GM19035 (cell line): ENCODE data around the gene LGALS4.
"Not testable (repeated sequence)": the region's sequence is repeated elsewhere in the genome, so short reads cannot be mapped to it uniquely, and the experiment has no call there.

Experiments used
- ATAC-seq: cut with Tn5 transposase; IDR thresholded peaks from one replicate; pipeline ENCODE4 v1.9.1; 2021; ENCODE audit not compliant: unreplicated experiment

LGALS4 gene

DNA sequence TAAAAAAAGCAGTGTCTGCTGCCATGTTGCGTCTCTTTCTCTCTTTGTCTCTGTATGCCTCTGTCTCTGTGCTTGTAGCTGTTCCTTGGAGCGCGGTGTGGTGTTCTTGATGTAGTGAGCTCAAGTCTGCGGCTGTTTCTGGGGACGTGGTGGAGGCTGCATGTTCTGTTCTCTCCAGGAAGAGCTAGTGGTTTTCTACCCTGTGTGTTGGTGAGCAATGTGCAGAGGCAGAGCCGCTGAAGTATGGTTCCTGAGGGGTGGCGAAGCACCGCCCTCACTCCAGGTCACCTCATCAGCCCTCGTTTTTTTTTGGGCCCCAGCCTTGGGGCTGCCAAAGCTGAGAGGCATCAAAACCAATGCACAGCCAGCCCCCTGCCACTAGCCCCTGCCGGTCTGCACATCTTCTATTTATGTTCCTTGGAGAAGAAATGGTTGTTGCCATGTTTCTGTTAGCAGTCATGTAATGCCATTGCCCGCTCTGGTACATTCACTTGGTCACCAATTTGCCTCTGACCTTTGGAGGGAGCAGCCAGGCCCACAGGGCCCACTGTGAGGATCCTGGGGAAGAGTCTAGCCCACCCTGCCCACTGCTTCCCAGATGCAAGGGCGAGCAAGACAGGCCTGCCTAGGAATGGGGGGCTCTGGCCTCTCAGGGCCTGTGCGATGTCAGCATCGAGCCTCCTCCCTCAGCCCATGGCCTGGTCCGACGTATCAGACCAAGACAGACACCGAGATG, 29.9 kb upstream of the LGALS4 start:
- no peak for ATAC-seq

DNA sequence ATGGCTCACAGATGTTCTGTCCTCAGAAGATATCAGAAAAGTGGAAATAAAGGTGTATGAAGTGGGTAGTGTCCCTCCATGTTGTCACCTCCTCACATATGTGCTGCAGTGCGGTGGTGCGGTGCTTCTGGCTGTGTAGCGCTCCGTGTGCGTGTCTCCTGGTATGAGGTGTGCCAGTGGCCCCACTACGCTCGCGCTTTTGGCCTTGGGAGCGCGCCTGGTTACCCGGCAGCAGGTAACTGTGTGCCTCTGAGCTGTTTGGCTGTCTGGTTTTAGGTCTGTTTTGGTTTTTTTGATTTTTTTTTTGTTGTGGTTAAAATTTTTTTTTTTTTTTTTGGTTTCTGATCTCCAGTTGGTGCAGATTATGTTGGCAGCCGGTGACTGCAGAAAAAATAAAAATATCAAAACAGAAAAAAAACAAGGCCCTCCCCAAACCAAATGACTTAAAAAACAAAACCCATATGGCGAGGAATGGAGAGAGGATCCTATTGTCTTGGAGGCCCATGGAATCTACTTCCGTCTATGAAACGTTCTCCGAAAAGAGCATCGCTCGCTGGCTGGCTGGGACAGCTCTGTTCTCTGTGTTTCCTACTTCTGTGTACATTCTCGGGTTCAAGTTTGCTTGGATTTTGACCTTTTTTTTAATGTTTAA, 29.2 kb upstream of the LGALS4 start:
- ATAC-seq = no peak

DNA sequence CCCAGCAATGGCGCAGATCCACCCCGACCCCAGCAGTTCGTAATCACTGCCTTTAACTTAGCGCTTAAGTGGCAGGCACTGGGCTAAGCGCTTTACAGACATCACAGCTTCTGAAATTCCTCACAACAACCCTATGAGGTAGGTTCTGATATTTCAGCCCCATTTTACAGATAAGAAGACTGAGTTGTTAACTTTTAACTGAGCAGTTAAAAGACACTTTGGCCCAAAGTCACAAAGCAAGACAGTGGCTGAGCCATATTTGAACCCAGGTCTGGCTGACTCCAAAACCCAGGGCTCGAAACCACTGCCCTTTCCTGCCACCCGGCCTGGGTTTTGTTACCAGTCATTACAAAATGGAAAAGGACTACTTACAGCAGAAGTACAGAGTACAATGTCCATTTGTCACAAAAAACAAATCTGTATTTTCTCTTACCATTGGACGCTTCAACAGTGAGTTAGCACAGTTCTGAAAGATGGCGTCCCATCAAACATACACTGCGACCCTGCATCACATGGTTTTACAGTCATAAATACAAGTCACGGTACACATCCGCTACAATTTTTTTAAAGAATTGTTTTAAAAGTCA, 28.5 kb upstream of the LGALS4 start:
- ATAC-seq = no peak

DNA sequence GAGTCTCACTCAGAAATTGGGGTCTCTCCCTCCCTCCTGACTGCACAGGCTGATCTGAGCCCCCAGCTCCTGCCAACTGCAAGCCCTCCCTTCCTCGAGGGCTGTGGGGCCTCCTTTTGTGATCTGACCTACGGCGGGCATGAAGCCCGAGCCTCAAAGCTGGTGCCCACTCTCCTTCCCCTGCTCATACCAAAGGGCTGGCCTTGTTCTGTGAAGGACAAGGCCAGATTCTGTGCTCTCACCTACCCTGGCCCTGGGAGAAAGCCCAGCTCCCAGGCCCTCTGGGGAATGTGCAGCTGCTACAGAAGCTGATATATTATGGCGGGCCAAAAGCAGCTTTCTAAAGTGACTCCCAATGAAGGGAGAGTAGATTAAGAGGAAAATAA, 27.8 kb upstream of the LGALS4 start:
- ATAC-seq = no peak

DNA sequence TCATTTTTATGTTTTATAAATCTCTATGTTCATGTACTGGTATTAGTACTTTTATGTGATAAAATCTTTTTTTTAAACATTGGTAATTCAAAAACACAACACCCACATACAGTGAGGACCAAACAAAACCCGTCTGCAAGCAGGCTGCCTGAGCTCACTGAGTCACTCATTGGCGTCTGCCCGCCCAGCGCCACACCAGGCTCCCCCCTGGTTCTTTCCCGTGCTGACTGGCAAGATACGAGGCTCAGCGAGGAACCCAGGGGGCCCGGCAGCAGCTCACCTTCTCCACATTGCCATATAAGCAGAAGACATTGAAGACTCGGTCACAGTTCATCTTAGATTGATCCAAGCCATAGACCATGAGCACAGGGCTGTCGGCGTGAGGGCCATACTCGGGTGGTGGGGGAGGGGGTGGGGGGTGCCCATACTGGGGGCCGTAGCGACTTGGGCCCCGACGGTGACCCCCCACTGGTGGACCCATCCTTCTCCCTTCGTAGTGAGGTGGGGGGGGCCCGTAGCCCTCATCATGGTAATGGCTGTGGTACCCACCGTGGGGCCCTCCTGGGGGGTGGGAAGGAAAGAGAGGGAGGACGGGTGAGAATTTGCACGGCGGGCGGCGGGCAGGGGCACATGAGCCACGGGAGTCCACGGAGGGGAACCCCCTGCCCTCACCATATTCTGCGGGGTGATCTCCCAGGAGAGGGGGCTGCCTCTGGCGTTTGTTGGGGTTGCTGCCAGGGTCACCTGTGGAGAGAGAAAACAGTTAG, 27.3 kb upstream of the LGALS4 start:
- no peak for ATAC-seq

DNA sequence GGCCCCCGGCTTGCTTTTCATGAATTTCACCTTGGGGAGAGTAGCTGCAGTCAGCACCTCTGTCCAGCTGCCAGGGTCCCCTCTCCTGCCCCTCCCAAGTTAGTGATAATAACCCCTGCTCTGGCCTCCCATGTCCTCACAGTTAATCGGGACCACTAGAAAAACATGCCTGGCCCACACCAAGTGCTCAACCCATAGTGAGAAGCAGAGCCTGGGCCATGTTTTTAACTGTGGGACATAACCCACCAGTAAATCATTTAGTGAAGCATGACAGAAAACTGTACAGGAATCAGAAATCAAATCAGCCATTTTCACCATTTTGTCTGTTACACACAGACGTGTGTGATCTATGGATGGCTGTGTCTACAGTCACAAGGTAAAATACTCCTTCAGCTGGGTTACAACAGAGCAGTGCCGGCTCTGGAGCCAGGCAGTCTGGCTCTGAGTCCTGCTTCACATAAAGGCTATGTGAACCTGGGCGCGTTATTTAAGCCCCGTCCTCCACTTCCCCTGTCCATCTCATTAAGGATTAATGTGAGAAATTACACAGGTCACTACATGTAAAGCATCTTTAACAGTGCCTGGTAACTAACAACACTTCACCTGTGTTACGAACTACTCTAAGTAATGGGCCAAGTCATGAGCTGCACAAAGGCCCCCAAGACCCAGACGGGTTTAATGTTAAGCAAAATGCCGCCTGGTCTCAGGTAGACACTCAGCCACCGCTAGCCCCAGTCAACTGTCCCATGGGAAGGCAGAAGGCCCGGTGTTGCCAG, 26.4 kb upstream of the LGALS4 start:
- ATAC-seq = no peak

DNA sequence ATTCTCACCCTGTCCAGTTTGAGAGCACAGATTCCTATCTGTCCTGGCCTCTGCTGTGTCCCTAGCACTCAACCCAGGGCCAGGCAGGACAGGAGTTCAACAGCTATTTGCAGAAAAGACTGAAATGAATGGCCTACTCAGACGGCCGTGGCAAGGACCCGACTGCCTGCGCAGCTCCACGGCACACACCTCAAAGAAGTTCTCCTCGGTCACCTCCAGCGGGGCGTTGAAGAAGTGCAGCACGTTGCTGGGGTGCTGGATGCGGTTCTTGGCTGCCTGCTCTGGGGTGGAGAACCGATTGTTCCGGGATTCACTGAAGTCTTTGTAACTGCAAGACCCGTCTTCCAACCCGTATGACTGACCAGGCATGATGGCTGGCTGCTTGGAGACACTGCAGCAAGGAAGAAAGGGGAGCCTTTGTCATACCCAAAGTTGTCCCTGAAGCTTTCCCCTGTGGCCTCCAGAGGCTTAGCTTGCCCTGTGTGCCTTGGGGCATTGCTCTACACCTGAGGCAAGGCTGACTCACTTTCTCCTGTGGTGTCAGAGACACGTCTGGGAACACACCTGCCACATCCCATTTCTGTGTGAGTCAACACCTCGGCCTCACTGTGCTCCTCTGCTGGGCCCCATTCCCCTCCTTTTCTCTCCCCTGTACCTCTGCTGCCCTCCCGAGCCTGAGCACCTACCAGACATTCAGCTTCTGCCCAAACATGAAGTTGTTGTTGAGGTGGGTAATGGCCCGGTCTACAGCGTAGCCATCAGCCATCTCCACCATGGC, 25.7 kb upstream of the LGALS4 start:
- ATAC-seq = no peak

DNA sequence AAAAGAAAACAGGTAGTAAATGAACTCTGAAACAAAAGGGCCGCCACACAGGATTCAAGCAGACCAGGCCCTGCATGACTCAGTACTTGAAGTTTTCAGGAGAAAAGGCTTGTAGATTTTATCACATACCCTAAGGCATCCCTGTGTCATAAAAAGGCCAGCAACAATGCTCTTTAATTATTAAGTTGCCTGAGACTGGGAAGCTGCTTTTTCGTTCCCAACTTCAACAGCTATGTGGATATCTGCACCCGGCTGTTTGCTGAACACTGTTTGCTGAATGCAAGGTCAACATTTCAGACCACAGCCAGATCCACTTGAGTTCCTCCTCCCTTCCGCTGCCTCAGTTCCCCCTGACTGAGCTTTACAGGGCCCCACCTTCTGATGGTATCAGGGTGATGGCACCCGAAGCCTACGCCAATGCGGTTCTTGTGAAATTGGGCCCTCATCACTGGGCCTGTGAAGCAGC, 24.9 kb upstream of the LGALS4 start:
- no peak for ATAC-seq

DNA sequence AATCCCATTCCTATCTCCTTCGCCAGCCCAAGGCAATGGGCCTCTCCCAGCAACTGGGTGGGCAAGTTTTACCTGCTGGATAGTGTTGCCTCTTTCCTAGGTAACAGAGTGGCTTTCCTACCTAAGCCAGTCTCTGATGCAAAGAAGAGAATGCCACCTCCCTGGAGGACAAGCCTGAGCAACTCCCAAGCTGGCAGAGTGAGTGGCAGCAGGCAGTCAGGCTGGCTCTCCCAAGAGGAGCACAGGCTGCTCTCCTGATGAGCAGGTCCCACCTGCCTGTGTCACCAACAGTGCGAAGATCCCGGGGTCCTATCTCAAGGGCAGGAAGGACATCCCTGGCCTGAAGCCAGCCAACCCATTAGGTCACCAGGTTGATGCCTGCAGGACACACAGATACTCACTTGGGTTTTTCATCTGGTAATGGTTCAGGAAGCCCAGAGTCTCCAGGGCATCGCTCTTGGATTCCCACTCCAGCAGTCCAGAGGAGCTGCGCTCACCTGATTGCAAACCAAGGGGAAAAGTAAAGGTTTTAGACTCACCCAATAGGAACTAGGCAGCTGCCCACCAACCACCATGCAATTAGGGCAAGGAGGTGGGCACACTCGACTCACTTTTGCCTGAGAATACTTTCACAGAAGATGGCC, 24.4 kb upstream of the LGALS4 start:
- no peak for ATAC-seq

DNA sequence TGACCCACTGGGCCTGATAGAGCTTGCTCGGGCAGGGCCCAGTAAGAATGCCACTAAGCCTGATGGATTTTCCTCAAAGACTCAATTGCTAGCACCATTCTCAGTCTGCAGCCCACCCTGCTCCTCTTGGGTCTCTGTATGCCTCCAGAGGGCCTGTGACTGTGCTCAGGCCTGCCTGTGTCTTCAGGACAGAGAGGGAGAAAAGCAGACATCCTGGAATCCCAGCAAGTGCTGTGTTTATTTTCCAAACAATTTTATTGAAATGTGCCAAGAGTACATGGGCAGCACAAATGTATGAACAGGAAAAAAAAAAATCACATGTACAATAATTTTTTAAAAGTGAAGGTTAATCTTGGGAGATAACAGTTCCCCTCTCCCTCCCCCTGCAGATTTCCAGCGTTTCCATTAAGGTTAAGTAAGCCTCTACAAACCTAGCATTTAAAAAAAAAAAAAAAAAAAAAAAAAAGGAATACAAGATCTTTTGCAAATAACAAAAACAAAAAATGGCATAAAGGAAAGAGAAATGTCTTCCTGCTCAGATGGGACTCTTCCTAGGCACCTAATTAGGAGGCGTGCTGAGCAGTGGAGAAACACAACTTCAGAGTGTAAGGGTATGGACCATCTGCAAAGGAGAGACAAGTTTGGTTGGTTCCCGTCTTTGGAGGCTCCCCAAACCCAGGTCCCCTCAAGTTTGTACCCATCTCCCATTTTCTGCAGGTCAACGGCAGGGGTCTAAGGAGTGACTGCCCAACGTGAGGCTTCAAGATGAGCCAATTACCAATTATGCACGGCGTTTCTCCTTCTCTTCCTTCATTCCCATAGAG, 23.6 kb upstream of the LGALS4 start:
- no peak for ATAC-seq

DNA sequence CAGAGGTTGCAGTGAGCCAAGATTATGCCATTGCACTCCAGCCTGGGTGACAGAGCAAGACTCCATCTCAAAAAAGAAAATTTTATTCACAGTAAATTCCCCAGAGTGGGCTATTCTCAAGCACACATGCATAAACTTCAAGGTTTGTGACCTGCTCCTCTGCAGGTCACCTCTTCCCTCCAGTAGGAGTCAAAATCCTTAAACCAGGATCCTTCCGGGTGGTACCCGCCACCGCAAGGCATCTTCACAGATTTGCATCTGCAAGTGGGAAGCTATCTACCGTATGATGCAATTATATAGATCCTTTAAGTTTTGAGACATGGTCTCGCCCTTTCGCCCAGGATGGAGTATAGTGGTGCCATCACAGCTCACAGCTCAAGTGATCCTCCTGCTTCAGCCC, 21.8 kb upstream of the LGALS4 start:
- no peak for ATAC-seq

DNA sequence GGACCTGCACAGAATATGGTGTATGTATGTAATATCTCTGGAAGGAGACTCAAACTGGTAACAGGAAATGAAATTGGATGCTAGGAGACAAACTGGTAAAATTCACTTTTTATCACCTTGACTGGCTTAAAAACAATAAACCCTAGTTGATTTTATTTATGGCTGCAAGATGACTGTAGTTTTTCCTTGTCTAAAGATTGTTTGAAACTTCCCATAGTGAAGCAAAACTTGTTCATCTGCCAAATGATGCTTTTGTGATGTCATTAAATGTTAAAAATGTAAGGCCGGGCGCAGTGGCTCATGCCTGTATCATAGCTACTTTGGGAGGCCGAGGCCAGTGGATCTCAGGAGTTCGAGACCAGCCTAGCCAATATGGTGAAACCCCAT, 21.4 kb upstream of the LGALS4 start:
- ATAC-seq = no peak

DNA sequence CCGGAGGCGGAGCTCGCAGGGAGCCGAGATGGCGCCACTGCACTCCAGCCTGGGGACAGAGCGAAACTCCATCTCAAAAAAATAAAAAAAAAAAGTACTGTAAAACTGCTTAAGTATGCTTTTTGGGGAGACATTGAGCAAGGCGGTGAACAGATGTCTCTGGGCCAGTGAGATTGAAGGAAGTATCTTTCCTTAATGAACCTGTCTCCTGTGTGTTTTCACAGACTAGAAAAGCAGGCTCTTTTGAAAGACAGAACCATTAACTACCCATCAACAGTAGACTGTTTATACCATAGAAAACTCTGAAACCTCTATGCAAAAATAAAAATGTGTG, 20.3 kb upstream of the LGALS4 start:
- ATAC-seq = no peak

DNA sequence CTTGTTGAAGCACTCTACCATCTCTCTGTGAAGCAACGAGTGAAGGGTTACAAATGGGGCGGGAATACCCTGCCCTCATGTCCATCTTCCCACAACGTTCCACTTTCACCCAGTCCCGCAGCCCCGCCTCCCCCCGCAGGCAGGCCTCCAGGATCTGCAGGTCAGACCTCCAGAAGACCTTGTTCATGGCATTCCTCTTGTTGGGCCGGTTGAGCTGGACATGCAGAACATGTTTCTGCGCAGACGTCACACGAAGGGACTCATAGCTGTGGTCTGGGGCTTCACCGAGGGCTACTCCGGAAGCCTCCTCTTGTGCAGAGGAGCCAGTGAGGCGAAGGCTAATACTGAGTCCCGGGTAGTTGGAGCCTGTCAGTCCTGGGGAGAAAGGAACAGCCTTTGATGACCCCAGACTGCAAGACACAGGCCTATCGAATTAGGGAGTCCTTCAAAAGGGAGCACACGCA, 18.4 kb upstream of the LGALS4 start:
- peak; percentile 51 for ATAC-seq

DNA sequence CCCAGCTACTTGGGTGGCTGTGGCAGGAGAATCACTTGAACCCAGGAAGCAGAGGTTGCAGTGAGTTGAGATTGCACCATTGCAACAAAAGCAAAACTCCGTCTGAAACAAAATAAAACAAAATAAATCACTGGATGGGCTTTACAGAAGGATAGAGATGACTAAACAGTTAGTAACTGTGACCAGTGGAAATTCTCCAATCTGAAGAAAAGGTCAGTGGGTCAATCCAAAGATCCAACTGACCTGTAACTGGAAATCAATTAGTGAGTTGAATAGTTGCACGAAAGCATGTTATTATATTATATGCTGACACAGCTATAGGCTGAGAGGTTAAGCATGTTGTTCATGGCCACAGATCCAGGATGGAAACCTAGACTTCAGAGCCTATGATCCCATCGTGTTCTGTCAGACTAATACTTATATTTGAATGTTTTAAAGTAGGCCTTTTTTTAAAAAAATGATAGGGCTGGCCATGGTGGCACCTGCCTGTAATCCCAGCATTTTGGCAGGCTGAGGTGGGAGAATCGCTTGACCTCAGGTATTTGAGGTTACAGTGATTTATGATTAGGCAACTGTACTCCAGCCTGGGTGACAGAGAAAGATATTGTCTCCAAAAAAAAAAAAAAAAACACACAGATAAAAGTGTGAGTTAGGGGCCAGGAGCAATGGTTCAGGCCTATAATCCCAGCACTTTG, 17.4 kb upstream of the LGALS4 start:
- no peak for ATAC-seq

DNA sequence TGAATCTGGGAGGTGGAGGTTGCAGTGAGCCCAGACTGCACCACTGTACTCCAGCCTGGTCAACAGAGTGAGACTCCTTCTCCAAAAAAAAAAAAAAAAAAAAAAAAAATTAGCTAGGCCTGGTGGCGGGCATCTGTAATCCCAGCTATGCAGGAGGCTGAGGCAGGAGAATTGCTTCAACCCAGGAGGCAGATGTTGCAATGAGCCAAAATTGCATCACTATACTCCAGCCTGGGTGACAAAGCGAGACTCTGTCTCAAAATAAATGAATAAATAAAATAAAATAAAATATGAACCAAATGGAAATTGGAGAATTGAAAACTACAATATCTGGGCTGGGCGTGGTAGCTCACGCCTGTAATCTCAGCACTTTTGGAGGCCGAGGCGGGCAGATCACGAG, 16.5 kb upstream of the LGALS4 start:
- not testable (repeated sequence) for ATAC-seq

DNA sequence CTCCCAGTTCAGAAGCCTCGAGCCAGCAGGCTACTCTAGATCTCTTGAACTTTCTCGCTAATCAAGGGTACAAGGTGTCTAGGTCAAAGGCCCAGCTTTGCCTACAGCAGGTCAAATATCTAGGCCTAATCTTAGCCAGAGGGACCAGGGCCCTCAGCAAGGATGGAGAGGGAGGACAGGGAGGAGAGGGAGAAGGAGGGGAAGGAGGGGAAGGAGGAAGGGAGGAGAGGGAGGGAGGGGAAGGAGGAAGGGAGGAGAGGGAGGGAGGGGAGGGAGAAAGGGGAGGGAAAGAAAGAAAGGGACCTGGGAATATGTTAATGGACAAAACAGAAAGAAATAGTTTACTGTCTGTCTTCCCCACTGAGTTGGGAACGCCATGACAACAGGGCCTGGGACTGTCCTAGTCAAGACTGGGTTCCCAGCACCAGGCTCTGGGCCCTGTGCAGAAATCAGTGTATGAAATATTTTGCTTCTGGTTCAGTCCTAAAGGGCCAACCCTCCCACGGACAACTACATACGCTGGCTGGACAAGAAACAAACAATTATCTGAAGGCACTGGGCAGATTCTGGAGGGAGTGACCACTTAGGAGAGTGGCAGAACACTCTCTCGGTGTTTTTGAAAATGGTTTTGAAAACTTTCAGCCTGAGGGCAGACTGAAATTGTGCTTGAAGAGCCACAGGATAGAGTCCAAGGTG, 14.3 kb upstream of the LGALS4 start:
- no peak for ATAC-seq

DNA sequence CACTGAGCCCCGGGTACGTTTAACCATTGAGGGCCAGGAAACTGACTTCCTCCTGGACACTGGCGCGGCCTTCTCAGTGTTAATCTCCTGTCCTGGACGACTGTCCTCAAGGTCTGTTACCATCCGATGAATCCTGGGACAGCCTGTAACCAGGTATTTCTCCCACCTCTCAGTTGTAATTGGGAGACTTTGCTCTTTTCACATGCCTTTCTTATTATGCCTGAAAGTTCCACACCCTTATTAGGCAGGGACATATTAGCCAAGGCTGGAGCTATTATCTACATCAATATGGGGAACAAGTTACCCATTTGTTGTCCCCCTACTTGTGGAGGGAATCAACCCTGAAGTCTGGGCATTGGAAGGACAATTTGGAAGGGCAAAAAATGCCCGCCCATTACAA, 13.2 kb upstream of the LGALS4 start:
- not testable (repeated sequence) for ATAC-seq
